ENCODE data around the gene MED27.

- TF ChIP-seq POLR2AphosphoS5 (IDR thresholded peaks at IDR 0.05; ENCODE audit: low read depth, low read length) (no peak), CTCF (IDR thresholded peaks at IDR 0.05) (no peak), SIN3A (IDR thresholded peaks at IDR 0.05; ENCODE audit: borderline replicate concordance, insufficient read depth, low read depth, low read length) (no peak), REST (IDR thresholded peaks at IDR 0.05; ENCODE audit: insufficient read depth in 1 of 2, low read depth in 2 of 2, low read length in 1 of 2) (no peak), TCF7L2 (IDR thresholded peaks at IDR 0.05; ENCODE audit: low read depth, low read length) (no peak)
These were observed 4.9 kb downstream of the MED27 start for GRCh38 chr9:132074736-132075135.

Measured in Panc1 (cell line).